DOHH2 (cell line): ENCODE measurements around the gene PEAK1.
"Not testable (repeated sequence)": the region's sequence is repeated elsewhere in the genome, so short reads cannot be mapped to it uniquely, and the experiment has no call there.

ENCODE experiments used
- H3F3A ChIP-seq: fragments of 200-600 bp; sonication (generic), shearing (Covaris generic); 2 replicates; pipeline ENCODE4 v1.6.0; 2016; ENCODE audit warnings: antibody characterized with exemption, mild to moderate bottlenecking; ENCODE audit not compliant: control insufficient read depth, insufficient read depth
- H3K27ac ChIP-seq: fragments of 200-600 bp; sonication (generic); 2 replicates; pipeline ENCODE4 v1.5.1; 2014; ENCODE audit warnings: low read depth, mild to moderate bottlenecking, low read length, moderate library complexity
- H3K27me3 ChIP-seq: fragments of 200-600 bp; sonication (generic); 2 replicates; pipeline ENCODE4 v1.6.1; 2014; ENCODE audit warnings: mild to moderate bottlenecking, low read length, mixed read lengths; ENCODE audit not compliant: control insufficient read depth
- H3K36me3 ChIP-seq: fragments of 200-600 bp; sonication (generic); 2 replicates; pipeline ENCODE4 v1.6.1; 2014; ENCODE audit warnings: mild to moderate bottlenecking, low read length, moderate library complexity, mixed read lengths; ENCODE audit not compliant: control insufficient read depth
- H3K4me1 ChIP-seq: fragments of 200-600 bp; sonication (generic); 2 replicates; pipeline ENCODE4 v1.6.1; 2014; ENCODE audit warnings: mild to moderate bottlenecking, low read length, mixed read lengths; ENCODE audit not compliant: control insufficient read depth
- H3K4me2 ChIP-seq: fragments of 200-600 bp; sonication (generic); 2 replicates; pipeline ENCODE4 v1.6.0; 2014; ENCODE audit warnings: mild to moderate bottlenecking, low read length, moderate library complexity
- H3K4me3 ChIP-seq: fragments of 200-600 bp; sonication (generic); 2 replicates; pipeline ENCODE4 v1.5.1; 2014; ENCODE audit warnings: mild to moderate bottlenecking, low read length, mixed read lengths
- H3K79me2 ChIP-seq: fragments of 200-600 bp; sonication (generic); 2 replicates; pipeline ENCODE4 v1.6.1; 2014; ENCODE audit warnings: mild to moderate bottlenecking, low read length, mixed read lengths; ENCODE audit not compliant: control insufficient read depth
- H3K9me2 ChIP-seq: fragments of 200-600 bp; sonication (generic); replicated peaks from 2 replicates; pipeline ENCODE4 v1.6.1; 2014; ENCODE audit warnings: mild to moderate bottlenecking, low read length, mixed read lengths; ENCODE audit not compliant: control insufficient read depth
- H3K9me3 ChIP-seq: fragments of 200-600 bp; sonication (generic); 2 replicates; pipeline ENCODE4 v1.6.1; 2014; ENCODE audit warnings: antibody characterized with exemption, low read length, mixed read lengths; ENCODE audit not compliant: control insufficient read depth, insufficient read depth
- H4K20me1 ChIP-seq: fragments of 200-600 bp; sonication (generic); 2 replicates; pipeline ENCODE4 v1.6.0; 2014; ENCODE audit warnings: low read depth, mild to moderate bottlenecking, antibody characterized with exemption, low read length, moderate library complexity; ENCODE audit not compliant: control insufficient read depth, insufficient read depth
- EZH2phosphoT487 ChIP-seq: fragments of 200-600 bp; sonication (generic); IDR thresholded peaks from 2 replicates; pipeline ENCODE4 v1.6.1; 2017; ENCODE audit warnings: borderline replicate concordance, mild to moderate bottlenecking, antibody characterized with exemption, low read length, moderate library complexity, mixed read lengths
- TF ChIP-seq, protein P1 (sequence below): fragments of 200-600 bp; sonication (generic); IDR thresholded peaks from one replicate; pipeline ENCODE4 v1.5.1; 2014; ENCODE audit warnings: antibody characterized with exemption, mild to moderate bottlenecking, low read depth, low read length; ENCODE audit not compliant: poor library complexity, severe bottlenecking

Gene PEAK1

DNA sequence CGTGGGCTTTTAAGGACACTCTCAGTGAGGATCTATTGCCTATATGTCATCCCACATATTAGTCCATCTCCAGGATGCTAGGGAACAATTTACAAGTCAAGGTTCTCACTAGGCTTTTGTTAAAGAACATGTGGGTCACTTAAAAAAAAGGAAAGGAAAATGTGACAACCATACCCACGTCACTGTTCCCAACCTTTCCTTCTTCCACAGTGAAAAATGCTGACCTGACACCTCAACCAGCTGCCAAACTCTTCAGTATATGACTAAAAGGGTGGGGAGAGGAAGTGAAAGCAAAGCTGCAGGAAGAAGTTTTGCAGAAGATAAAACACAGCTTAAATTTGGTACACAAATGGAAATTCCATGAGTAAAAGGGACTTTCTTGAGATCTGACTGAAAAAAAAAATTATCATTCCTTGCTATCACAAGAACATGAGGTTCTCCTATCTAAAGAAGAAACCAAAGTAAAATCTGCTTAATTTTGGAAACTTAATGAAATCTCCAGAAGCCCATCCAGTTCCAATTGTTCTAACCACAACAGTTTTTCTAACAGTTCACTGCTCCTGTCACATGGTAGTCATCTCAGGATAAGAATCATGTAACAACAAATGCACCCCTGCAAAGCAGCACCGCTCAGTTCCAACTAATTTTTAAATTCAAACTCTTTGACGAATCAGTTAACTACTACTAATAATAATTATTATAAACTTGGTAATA is 232.0 kb downstream of the PEAK1 start:
- Histone ChIP-seq H3K4me3 (peak overlapping the region; percentile 51), H3K36me3 (no peaks in the 10 kb centered on the region), H3K9me3 (no peaks in the 10 kb centered on the region), H3K9me2 (no peaks in the 10 kb centered on the region), H3K79me2 (no peaks in the 10 kb centered on the region), H3F3A (no peaks in the 10 kb centered on the region), H3K27me3 (no peaks in the 10 kb centered on the region), H3K4me2 (peak overlapping the region; percentile 73), H3K27ac (peak overlapping the region; percentile 39), H4K20me1 (no peaks in the 10 kb centered on the region), H3K4me1 (peaks cover 59% of the 10 kb centered on the region)
- TF ChIP-seq, protein P1, sequence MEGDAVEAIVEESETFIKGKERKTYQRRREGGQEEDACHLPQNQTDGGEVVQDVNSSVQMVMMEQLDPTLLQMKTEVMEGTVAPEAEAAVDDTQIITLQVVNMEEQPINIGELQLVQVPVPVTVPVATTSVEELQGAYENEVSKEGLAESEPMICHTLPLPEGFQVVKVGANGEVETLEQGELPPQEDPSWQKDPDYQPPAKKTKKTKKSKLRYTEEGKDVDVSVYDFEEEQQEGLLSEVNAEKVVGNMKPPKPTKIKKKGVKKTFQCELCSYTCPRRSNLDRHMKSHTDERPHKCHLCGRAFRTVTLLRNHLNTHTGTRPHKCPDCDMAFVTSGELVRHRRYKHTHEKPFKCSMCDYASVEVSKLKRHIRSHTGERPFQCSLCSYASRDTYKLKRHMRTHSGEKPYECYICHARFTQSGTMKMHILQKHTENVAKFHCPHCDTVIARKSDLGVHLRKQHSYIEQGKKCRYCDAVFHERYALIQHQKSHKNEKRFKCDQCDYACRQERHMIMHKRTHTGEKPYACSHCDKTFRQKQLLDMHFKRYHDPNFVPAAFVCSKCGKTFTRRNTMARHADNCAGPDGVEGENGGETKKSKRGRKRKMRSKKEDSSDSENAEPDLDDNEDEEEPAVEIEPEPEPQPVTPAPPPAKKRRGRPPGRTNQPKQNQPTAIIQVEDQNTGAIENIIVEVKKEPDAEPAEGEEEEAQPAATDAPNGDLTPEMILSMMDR: no peak
- no peak for TF ChIP-seq EZH2phosphoT487

DNA sequence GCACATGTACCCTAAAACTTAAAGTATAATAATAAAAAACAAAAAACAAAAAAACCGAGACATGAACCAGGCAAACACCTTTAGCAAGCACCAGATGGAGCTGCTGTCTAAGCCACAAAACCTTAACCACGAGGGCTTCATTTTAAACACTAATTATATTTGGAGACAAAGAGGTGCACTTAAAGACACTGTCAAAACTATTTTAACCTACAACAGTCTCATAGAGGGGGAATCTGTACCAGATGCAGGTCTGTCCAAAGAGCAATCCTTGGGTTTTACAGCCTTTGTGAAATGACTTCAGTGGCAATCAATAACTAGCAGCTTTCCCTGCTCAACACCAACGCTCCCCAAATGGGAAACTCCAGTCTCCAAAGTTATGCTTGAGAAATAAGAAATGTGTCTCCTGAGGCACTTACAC is 233.3 kb downstream of the PEAK1 start:
- H3F3A ChIP-seq: peaks cover 4% of the 10 kb centered on the region; the same call in 1 of the 2 replicates
- H3K9me3 ChIP-seq: no peaks in the 10 kb centered on the region
- no peak overlapping the region for H3K27ac ChIP-seq
- peaks cover 72% of the 10 kb centered on the region for H3K4me1 ChIP-seq
- no peaks in the 10 kb centered on the region for H3K36me3 ChIP-seq
- H3K27me3 ChIP-seq: no peaks in the 10 kb centered on the region
- no peaks in the 10 kb centered on the region for H4K20me1 ChIP-seq
- H3K4me3 ChIP-seq: no peak overlapping the region
- TF ChIP-seq EZH2phosphoT487: no peak
- TF ChIP-seq, protein P1: peak; percentile 52
- 0 out of 2 replicates have a peak overlapping the region, but pooled peaks have one; percentile 12 for H3K4me2 ChIP-seq
- no peaks in the 10 kb centered on the region for H3K9me2 ChIP-seq
- H3K79me2 ChIP-seq: no peaks in the 10 kb centered on the region

DNA sequence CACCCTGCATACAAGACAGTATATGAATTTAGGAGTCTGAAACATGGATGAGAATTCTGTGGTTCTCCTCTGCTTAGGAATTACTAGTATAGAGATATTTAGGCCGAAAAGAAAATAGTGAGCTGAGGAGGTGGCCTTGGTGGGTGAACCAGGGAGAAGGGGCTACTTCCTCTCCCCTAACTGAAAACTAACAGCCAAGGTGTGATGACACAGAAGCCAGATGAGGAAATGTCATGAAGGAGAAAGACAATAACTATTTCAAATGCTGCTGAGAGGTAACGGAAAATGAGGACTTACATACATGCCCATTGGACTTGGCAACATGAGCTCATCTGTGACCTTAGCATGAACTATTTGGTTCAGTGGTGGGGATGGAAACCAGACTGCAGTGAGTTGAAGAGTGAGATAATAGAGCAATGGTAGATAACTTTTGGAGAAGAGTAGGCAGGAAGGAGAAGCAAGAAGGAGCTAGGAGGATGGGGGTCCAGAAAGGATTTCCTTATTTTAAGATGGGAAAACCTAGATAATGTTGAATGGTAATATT is 234.6 kb downstream of the PEAK1 start:
- Histone ChIP-seq H3K9me2 (no peaks in the 10 kb centered on the region), H3K4me1 (peaks cover 83% of the 10 kb centered on the region), H3K9me3 (no peaks in the 10 kb centered on the region), H3K36me3 (no peaks in the 10 kb centered on the region), H3K4me3 (no peak overlapping the region), H3K27ac (no peak overlapping the region), H4K20me1 (0 out of 2 replicates have a peak, but pooled peaks cover 4% of the 10 kb centered on the region), H3F3A (peaks cover 7% of the 10 kb centered on the region; the same call in 1 of the 2 replicates), H3K4me2 (no peak overlapping the region), H3K27me3 (no peaks in the 10 kb centered on the region), H3K79me2 (no peaks in the 10 kb centered on the region)
- no peak for TF ChIP-seq EZH2phosphoT487
- TF ChIP-seq, protein P1: no peak

DNA sequence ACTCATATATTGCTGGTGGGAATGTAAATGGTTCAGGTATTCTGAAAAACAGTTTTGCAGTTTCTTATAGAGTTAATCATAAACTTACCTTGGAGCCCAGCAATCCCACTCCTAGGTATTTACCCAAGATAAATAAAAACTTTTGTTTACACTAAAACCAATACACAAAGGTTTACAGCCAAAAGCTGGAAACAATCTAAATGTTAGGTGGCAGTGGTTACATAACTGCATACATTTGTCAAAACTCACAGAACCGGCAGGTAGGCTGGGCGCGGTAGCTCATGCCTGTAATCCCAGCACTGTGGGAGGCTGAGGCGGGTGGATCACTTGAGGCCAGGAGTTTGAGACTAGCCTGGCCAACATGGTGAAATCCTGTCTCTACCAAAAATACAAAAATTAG is 235.6 kb downstream of the PEAK1 start:
- not testable (repeated sequence) for H4K20me1 ChIP-seq, H3K9me3 ChIP-seq, H3F3A ChIP-seq, H3K36me3 ChIP-seq, H3K4me3 ChIP-seq, H3K4me2 ChIP-seq, H3K9me2 ChIP-seq, H3K27ac ChIP-seq, H3K79me2 ChIP-seq, H3K27me3 ChIP-seq
- H3K4me1 ChIP-seq: peaks cover 77% of the 10 kb centered on the region
